HCT116 (cell line): ENCODE data around the gene IQCF2. TPM values are rescaled to one million over a fixed set of nuclear protein-coding genes. Genes with fewer than 3 reads are reported as not detected.

Source experiments
- ATAC-seq: fragments of 200-7000 bp; cut with Tn5 transposase; 2 replicates; pipeline ENCODE4 v1.9.1; 2020; ENCODE audit warnings: mild to moderate bottlenecking, moderate library complexity
- BruUV-seq: library from RNA; stranded (reverse); fragments of 400-500 nt; replicated peaks from 2 replicates; lab custom pipeline; 2021; lab: Mats Ljungman, UMichigan
- CTCF ChIA-PET: fragments of 300-600 bp; sonication (Branson Sonifier 250); formaldehyde crosslinking; loops from one replicate; lab custom pipeline; 2021; ENCODE audit warnings: antibody characterized with exemption; lab: Charles Lee
- POLR2A ChIA-PET: fragments of 300-600, 350-600 bp; sonication (Branson Sonifier 250); formaldehyde crosslinking; loops from one replicate; lab custom pipeline; 2021; ENCODE audit warnings: antibody characterized with exemption; lab: Charles Lee
- RAD21 ChIA-PET, 2 experiments: fragments of 300-600 bp; sonication (Branson Sonifier 250); formaldehyde crosslinking; loops; one replicate each; lab custom pipeline; 2023; ENCODE audit warnings: low total read pairs in 2 of 2; ENCODE audit not compliant: uncharacterized antibody in 2 of 2, unreplicated experiment in 2 of 2, low non-redundant PET in 1 of 2; lab: Charles Lee
- DNase-seq: peaks from one replicate; pipeline ENCODE4 v3.0.0-alpha.2; 2010; ENCODE audit warnings: low read depth, low spot score
- H2AFZ ChIP-seq: fragments of 200-600 bp; shearing (Covaris generic), sonication (generic); 2 replicates; pipeline ENCODE4 v1.6.1; 2017; ENCODE audit warnings: low read depth, mixed run types, mixed read lengths, antibody characterized with exemption, low read length; ENCODE audit not compliant: poor library complexity, severe bottlenecking
- H3K27ac ChIP-seq: 2 replicates; pipeline ENCODE4 v1.5.1; 2012; ENCODE audit warnings: low read depth, low read length
- H3K27me3 ChIP-seq: fragments of 200-600 bp; sonication (generic); 2 replicates; pipeline ENCODE4 v1.6.1; 2016; ENCODE audit warnings: mixed run types, low read length, mixed read lengths; ENCODE audit not compliant: insufficient read depth
- H3K36me3 ChIP-seq, 2 experiments: fragments of 200-500 bp in 1 of 2; fragments of 200-600 bp in 1 of 2; sonication (Bioruptor generic) in 1 of 2; sonication (generic) in 1 of 2; 2 replicates each; pipeline versions ENCODE4 v1.5.1 to v1.6.1; 2014 to 2016; ENCODE audit warnings: low read length in 2 of 2, inconsistent platforms in 1 of 2, mixed read lengths in 1 of 2, mixed run types in 1 of 2; ENCODE audit not compliant: insufficient read depth in 2 of 2, control insufficient read depth in 1 of 2
- H3K4me1 ChIP-seq, 2 experiments: fragments of 200-600 bp in 1 of 2; sonication (generic) in 1 of 2; 2 replicates each; pipeline versions ENCODE4 v1.5.1 to v1.6.1; 2012 to 2017; ENCODE audit warnings: low read length in 2 of 2, inconsistent platforms in 1 of 2, mild to moderate bottlenecking in 1 of 2, mixed read lengths in 1 of 2, mixed run types in 1 of 2, moderate library complexity in 1 of 2; ENCODE audit not compliant: insufficient read depth in 2 of 2, control insufficient read depth in 1 of 2
- H3K4me2 ChIP-seq: fragments of 200-600 bp; sonication (generic); 2 replicates; pipeline ENCODE4 v1.6.1; 2017; ENCODE audit warnings: mixed run types, low read length, mixed read lengths
- H3K4me3 ChIP-seq, 2 experiments: fragments of 200-600 bp in 1 of 2; sonication (generic) in 1 of 2; replicated peaks in 1 of 2; 2 replicates each; pipeline ENCODE4 v1.5.1; 2011 to 2016; ENCODE audit warnings: low read length in 2 of 2, control low read depth in 1 of 2, low read depth in 1 of 2, mild to moderate bottlenecking in 1 of 2, mixed read lengths in 1 of 2, mixed run types in 1 of 2
- H3K79me2 ChIP-seq: fragments of 200-600 bp; sonication (generic); 2 replicates; pipeline ENCODE4 v1.6.1; 2017; ENCODE audit warnings: mild to moderate bottlenecking, mixed run types, low read length, moderate library complexity, mixed read lengths; ENCODE audit not compliant: insufficient read depth
- H3K9ac ChIP-seq: fragments of 200-600 bp; sonication (generic); 2 replicates; pipeline ENCODE4 v1.6.1; 2016; ENCODE audit warnings: low read length, mixed read lengths
- H3K9me2 ChIP-seq: fragments of 200-600 bp; sonication (generic), shearing (Covaris generic); 2 replicates; pipeline ENCODE4 v1.6.1; 2017; ENCODE audit warnings: mixed run types, mild to moderate bottlenecking, moderate library complexity; ENCODE audit not compliant: insufficient read depth
- H3K9me3 ChIP-seq, 2 experiments: fragments of 200-500 bp in 1 of 2; fragments of 200-600 bp in 1 of 2; sonication (Bioruptor generic) in 1 of 2; sonication (generic) in 1 of 2; 2 replicates each; pipeline ENCODE4 v1.6.1; 2014 to 2017; ENCODE audit warnings: low read length in 2 of 2, mixed read lengths in 2 of 2, inconsistent platforms in 1 of 2, low read depth in 1 of 2, mild to moderate bottlenecking in 1 of 2, mixed run types in 1 of 2, moderate library complexity in 1 of 2; ENCODE audit not compliant: control insufficient read depth in 1 of 2, insufficient read depth in 1 of 2
- H4K20me1 ChIP-seq: fragments of 200-600 bp; sonication (generic), shearing (Covaris generic); 2 replicates; pipeline ENCODE4 v1.6.1; 2017; ENCODE audit warnings: mixed run types, mild to moderate bottlenecking, moderate library complexity; ENCODE audit not compliant: insufficient read depth
- EZH2 ChIP-seq: fragments of 200-600 bp; sonication (generic); IDR thresholded peaks from 2 replicates; pipeline ENCODE4 v1.6.1; 2017; ENCODE audit warnings: antibody characterized with exemption, mixed run types
- MAX ChIP-seq: IDR thresholded peaks from 2 replicates; pipeline ENCODE4 v1.6.1; 2012
- POLR2AphosphoS5 ChIP-seq: IDR thresholded peaks from 2 replicates; pipeline ENCODE4 v1.6.1; 2011; ENCODE audit warnings: mild to moderate bottlenecking, low read depth, low read length, moderate library complexity
- SIN3A ChIP-seq: IDR thresholded peaks from 2 replicates; pipeline ENCODE4 v1.6.1; 2012; ENCODE audit warnings: low read depth
- SRF ChIP-seq: IDR thresholded peaks from 2 replicates; pipeline ENCODE4 v1.6.1; 2012; ENCODE audit warnings: low read depth
- intact Hi-C: fragments of 100-400 bp; cut with micrococcal nuclease; formaldehyde crosslinking; loops from 2 replicates; pipeline ENCODE4 v1.10.0; 2022
- total RNA-seq: library from RNA; stranded (reverse); gene quantifications from one replicate; pipeline ENCODE4 v1.2.1, GENCODE V29; 2021; ENCODE audit not compliant: unreplicated experiment
- TF ChIP-seq, protein P1 (sequence below): IDR thresholded peaks from 2 replicates; pipeline ENCODE4 v1.6.1; 2012; ENCODE audit warnings: low read depth

The IQCF2 gene
- total RNA-seq, 1 experiment from 2014 or later = not detected

DNA sequence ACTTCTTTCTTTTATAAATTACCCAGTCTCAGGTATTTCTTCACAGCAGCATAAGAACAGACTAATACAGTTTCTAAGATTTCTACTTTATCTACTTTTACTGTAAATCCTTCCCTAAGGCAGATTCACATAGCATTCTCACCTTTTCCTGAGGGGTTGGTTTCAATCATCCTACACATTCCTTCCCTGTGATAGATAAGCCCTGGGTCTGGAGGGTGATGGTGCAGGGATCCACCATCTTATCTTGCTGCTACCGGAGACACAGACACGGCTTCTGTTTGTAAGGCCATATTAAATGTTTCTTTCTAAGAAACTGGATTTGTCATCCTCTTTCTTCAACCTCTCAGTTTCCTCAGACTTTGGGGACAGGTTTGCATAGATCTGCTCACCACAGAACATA is 7.9 kb downstream of the IQCF2 start:
- CTCF ChIA-PET = no interaction called here
- no TSS peak for BruUV-seq
- POLR2A ChIA-PET = no interaction called here
- Histone ChIP-seq H3K9me3 (no peaks in the 10 kb centered on the region), H3K27ac (no peak overlapping the region), H3K4me3 (no peak overlapping the region), H4K20me1 (no peaks in the 10 kb centered on the region), H3K9me2 (no peaks in the 10 kb centered on the region; the same call in 1 of the 2 replicates), H3K79me2 (no peaks in the 10 kb centered on the region)
- no peak for DNase-seq
- intact Hi-C loops = no loop called here
- no peak for TF ChIP-seq EZH2
- TF ChIP-seq, all 23 proteins: peak for 0
- no peak for ATAC-seq
- H3K9ac ChIP-seq = no peak overlapping the region
- H3K4me1 ChIP-seq = peaks cover 0 to 3% of the 10 kb centered on the region in 2 experiments; a peak in 1 of 4 replicates
- RAD21 ChIA-PET = no interaction called here
- no peak overlapping the region for H3K4me2 ChIP-seq
- no peak overlapping the region for H2AFZ ChIP-seq
- no peaks in the 10 kb centered on the region for H3K36me3 ChIP-seq
- no peaks in the 10 kb centered on the region for H3K27me3 ChIP-seq

DNA sequence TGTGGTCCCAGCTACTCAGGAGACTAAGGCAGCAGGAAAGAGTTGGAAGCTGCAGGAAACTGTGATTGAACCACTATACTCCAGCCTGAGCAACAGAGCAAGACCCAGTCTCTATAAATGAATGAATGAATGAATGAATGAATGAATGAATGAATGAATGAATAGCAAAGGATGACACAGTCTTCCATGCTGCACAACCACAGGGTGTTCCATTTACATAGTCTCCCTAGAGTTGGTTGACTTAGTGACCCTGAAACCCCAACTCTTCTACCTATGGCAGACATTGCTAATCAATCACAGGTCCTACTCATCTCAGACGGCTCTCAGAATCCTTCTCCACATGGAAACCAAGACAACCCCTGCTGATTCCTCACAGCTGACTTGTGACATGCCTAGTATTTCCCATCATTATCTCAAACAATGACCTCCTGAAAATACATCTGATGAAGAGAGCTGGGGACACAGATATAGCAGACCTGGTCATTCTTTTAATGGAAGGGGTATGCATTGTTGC is 11.9 kb downstream of the IQCF2 start:
- Histone ChIP-seq H3K27me3 (no peaks in the 10 kb centered on the region), H3K4me3 (no peak overlapping the region), H3K4me2 (no peak overlapping the region), H3K9me2 (no peaks in the 10 kb centered on the region), H3K4me1 (peaks cover 0 to 12% of the 10 kb centered on the region in 2 experiments; a peak in 2 of 4 replicates), H3K9me3 (no peaks in the 10 kb centered on the region), H2AFZ (no peak overlapping the region), H3K79me2 (no peaks in the 10 kb centered on the region), H3K36me3 (no peaks in the 10 kb centered on the region), H3K9ac (no peak overlapping the region), H4K20me1 (no peaks in the 10 kb centered on the region), H3K27ac (no peak overlapping the region)
- no peak for DNase-seq
- ChIA-PET POLR2A (no interaction called here), RAD21 (no interaction called here), CTCF (no interaction called here)
- intact Hi-C loops = no loop called here
- ATAC-seq = no peak
- TF ChIP-seq SIN3A = no peak
- no peak for TF ChIP-seq MAX
- no peak for TF ChIP-seq POLR2AphosphoS5
- TF ChIP-seq, protein P1, sequence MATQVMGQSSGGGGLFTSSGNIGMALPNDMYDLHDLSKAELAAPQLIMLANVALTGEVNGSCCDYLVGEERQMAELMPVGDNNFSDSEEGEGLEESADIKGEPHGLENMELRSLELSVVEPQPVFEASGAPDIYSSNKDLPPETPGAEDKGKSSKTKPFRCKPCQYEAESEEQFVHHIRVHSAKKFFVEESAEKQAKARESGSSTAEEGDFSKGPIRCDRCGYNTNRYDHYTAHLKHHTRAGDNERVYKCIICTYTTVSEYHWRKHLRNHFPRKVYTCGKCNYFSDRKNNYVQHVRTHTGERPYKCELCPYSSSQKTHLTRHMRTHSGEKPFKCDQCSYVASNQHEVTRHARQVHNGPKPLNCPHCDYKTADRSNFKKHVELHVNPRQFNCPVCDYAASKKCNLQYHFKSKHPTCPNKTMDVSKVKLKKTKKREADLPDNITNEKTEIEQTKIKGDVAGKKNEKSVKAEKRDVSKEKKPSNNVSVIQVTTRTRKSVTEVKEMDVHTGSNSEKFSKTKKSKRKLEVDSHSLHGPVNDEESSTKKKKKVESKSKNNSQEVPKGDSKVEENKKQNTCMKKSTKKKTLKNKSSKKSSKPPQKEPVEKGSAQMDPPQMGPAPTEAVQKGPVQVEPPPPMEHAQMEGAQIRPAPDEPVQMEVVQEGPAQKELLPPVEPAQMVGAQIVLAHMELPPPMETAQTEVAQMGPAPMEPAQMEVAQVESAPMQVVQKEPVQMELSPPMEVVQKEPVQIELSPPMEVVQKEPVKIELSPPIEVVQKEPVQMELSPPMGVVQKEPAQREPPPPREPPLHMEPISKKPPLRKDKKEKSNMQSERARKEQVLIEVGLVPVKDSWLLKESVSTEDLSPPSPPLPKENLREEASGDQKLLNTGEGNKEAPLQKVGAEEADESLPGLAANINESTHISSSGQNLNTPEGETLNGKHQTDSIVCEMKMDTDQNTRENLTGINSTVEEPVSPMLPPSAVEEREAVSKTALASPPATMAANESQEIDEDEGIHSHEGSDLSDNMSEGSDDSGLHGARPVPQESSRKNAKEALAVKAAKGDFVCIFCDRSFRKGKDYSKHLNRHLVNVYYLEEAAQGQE = no peak
- TF ChIP-seq SRF = no peak
- no TSS peak for BruUV-seq
